Head of caudate nucleus (tissue), 42 donors: Measurements from ENCODE around the gene ZNG1F.
"Not testable (repeated sequence)": the region's sequence is repeated elsewhere in the genome, so short reads cannot be mapped to it uniquely, and the experiment has no call there.

ENCODE experiments used
- DNase-seq, 42 donors: peaks; one replicate each; pipeline versions ENCODE4 v3.0.0 to v3.0.0-alpha.2; 2020 to 2021; ENCODE audit warnings: mixed read lengths in 7 of 42
- intact Hi-C: fragments of 100-400 bp; cut with DNase I; formaldehyde crosslinking; loops from one replicate; pipeline ENCODE4 v1.15.0; 2022

The ZNG1F gene

GRCh38 chr9:41124250-41125108 is 64.6 kb downstream of the ZNG1F start:
- DNase-seq, intact Hi-C loops: not testable (repeated sequence)

- intact Hi-C loops, DNase-seq: not testable (repeated sequence)
Measured at GRCh38 chr9:41123812-41124211, 65.3 kb downstream of the ZNG1F start.

DNA sequence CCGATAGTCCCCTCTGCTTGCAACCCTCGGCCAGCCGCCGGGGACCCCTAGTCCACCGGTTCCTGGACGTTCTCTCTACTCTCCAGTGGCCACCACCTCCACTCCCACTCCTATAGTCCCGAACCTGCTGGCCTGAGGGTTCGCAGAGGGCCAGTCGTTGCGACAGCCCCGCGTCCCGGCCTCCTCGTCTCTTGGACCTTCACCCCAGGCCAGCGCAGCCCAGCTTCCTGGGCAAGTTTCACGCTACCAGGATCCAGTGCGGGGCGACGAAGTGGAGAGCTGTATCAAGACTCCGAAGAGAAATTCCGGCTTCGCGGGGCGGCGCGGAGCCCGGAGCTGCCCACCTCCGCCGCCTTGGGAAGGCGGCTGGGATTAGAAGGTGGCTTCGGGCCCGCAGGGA is 65.7 kb downstream of the ZNG1F start:
- DNase-seq, intact Hi-C loops: not testable (repeated sequence)

GRCh38 chr9:41120696-41121095 is 68.4 kb downstream of the ZNG1F start:
- DNase-seq, intact Hi-C loops: not testable (repeated sequence)

GRCh38 chr9:41119719-41120118 is 69.4 kb downstream of the ZNG1F start:
- intact Hi-C loops: not testable (repeated sequence)

GRCh38 chr9:41119311-41119710 is 69.8 kb downstream of the ZNG1F start:
- DNase-seq, intact Hi-C loops: not testable (repeated sequence)

More at GRCh38 chr9:41119719-41120118, 69.4 kb downstream of the ZNG1F start:
- not testable (repeated sequence) for DNase-seq

DNA sequence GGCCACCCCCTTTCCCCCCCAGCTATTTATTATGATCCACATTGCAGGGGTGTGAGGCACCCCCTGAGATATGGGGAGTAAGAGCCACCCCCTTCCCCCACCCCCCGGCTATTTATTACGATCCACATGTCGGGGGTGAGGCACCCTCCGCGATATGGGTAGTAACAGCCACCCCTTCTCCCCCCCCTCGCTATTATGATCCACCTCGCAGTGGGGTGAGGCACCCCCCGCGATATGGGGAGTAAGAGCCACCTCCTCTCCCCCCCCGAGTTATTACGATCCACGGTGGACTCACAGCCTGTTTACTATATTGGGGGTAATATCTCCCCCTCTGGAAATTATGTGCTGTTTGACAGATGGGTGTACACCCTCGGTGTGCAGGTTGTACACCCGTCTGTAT is 75.8 kb downstream of the ZNG1F start:
- intact Hi-C loops, DNase-seq: not testable (repeated sequence)

- DNase-seq, intact Hi-C loops: not testable (repeated sequence)
Measured at GRCh38 chr9:41111414-41111813, 77.7 kb downstream of the ZNG1F start.

DNA sequence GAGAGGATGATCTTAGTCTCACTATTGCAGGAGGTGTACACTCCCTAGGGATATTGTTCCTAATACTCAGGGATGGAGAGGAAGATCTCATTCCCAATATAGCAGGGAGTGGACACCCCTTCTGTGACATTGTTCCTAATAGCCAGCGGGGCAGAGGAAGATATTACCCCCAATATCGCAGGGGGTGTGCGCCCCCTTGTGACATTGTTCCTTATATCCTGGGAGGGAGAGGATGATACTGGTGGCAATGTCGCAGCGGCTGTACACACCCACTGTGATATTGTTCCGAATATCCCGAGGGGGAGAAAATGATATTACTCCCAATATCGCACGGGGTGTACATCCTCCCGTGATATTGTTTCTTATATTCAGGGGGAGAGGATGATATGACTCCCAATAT is 78.2 kb downstream of the ZNG1F start:
- intact Hi-C loops, DNase-seq: not testable (repeated sequence)

DNA sequence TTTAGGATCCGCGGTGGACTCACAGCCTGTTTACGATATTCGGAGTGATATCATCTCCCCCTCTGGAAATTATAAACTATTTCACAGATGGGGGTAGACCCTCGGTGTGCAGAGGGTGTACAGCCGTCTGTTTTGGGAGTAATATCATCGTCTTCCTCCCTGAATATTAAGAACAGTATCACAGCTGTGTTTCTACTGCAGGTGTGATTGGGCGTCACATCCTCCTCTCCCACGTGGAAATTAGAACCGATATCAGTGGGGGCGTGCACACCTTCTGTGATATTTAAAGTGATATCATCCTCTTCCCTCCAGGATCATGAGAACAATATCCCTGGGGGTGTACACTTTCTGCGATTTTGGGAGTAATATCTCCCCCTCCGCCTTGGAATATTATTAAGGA is 79.9 kb downstream of the ZNG1F start:
- DNase-seq: peak in 15 of 42 donors; percentile 6 to 44 (median 22)
- intact Hi-C loops: not testable (repeated sequence)

DNA sequence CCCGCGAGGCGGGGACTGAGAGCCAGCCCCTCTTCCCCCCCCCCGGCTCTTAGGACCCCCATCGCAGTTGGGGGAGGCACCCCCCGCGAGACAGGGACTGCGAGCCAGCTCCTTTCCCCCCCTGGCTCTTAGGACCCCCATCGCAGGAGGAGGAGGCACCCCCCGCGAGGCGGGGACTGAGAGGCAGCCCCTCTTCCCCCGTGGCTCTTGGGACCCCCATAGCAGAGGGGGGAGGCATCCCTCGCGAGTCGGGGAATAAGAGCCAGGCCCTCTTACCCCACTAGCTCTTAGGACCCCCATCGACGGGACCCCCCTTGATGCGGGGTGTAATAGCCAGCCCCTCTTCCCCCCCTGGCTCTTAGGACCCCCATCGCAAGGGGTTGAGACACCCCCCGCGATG is 80.3 kb downstream of the ZNG1F start:
- intact Hi-C loops, DNase-seq: not testable (repeated sequence)

- intact Hi-C loops, DNase-seq: not testable (repeated sequence)
Measured at GRCh38 chr9:41106472-41107116, 82.5 kb downstream of the ZNG1F start.

DNA sequence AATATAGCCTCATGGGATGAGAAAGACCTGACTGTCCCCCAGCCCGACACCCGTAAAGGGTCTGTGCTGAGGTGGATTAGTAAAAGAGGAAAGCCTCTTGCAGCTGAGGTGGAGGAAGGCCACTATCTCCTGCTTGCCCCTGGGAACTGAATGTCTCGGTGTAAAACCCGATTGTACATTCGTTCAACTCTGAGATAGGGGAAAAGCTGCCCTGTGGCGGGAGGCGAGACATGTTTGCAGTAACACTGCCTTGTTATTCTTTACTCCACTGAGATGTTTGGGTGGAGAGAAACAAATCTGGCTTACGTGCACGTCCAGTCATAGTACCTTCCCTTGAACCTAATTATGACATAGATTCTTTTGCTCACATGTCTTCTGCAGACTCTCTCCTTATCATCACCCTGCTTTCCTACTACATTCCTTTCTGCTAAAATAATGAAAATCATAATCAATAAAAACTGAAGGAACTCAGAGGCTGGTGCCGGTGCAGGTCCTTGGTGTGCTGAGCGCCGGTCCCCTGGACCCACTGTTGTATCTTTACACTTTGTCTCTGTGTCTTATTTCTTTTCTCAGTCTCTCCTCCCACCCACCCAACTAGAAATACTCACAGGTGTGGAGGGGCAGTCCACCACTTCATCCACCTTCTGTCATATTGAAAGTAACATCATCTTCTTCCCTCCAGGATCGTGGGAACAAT is 83.4 kb downstream of the ZNG1F start:
- intact Hi-C loops, DNase-seq: not testable (repeated sequence)

GRCh38 chr9:41104542-41104941 is 84.6 kb downstream of the ZNG1F start:
- DNase-seq, intact Hi-C loops: not testable (repeated sequence)

DNA sequence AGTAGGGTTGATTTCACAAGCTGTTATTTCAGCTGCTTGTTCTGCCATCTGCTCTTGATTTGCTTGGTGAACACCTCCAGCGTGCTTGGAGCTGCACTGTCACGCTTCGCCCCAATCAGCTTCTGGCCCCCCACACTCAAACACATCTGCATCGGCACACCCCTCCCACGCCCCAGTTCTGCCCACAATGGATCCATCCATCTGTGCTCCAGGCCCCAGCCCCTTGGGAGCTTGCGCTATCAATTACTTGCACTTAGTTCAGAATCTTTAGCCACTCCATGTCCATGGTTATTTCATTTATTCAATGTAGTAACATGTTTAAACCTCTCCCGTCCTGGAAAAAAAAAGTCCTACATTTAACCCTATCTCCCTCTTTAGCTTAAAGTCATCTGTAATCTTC is 88.6 kb downstream of the ZNG1F start:
- intact Hi-C loops, DNase-seq: not testable (repeated sequence)

- intact Hi-C loops, DNase-seq: not testable (repeated sequence)
Measured at GRCh38 chr9:41098759-41099158, 90.4 kb downstream of the ZNG1F start.

DNA sequence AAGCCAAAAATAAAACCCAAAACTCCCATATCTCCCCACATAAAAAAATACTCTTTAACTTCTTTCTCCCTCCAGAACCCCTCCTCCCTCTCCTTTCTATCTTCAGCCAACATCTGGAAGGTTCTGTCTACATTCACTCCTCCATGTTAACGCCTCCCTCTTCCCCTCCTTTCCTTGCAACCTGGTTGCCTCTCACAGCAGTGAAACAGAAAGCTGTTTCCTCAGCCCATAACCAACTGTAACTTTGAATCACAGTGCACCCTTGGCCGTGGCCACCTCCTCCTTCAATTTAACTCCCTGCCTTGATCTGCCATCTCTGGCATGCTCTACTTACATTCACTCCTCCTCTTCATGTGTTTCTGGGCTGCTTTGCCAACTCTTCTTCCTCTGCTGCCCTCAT is 94.1 kb downstream of the ZNG1F start:
- intact Hi-C loops: not testable (repeated sequence)

GRCh38 chr9:41094010-41094773 is 94.9 kb downstream of the ZNG1F start:
- DNase-seq, intact Hi-C loops: not testable (repeated sequence)

More for the DNA sequence above, 94.1 kb downstream of the ZNG1F start:
- DNase-seq: peak in 4 of 42 donors; percentile 23 to 66 (median 36)

GRCh38 chr9:41090922-41091321 is 98.2 kb downstream of the ZNG1F start:
- intact Hi-C loops, DNase-seq: not testable (repeated sequence)
